ENCODE measurements around the gene RSPO1. TPM values are rescaled to one million over a fixed set of nuclear protein-coding genes. Genes with fewer than 3 reads are reported as not detected.

The RSPO1 gene
- polyA plus RNA-seq, 1 of the 3 experiments (the other 2 are of a cell fraction), result 0.03 TPM

- TF ChIP-seq MXI1 (IDR thresholded peaks at IDR 0.05; ENCODE audit: low read depth, low read length) (no peak), USF2 (IDR thresholded peaks at IDR 0.05; ENCODE audit: borderline replicate concordance, low read depth, low read length) (no peak), GABPA (IDR thresholded peaks at IDR 0.05; ENCODE audit: low read depth) (no peak), ELF1 (IDR thresholded peaks at IDR 0.05) (no peak), EZH2phosphoT487 (IDR thresholded peaks at IDR 0.05; ENCODE audit: borderline replicate concordance, low read depth) (no peak), SMC3 (IDR thresholded peaks at IDR 0.05; ENCODE audit: low read depth, low read length) (no peak), PBX3 (IDR thresholded peaks at IDR 0.05) (no peak), EP300 (IDR thresholded peaks at IDR 0.05; ENCODE audit: borderline replicate concordance in 1 of 2, low read depth in 1 of 2, low read length in 1 of 2) (no peak), FOSL2 (IDR thresholded peaks at IDR 0.05; ENCODE audit: borderline replicate concordance, low read depth) (no peak), RCOR1 (IDR thresholded peaks at IDR 0.05; ENCODE audit: low read length) (no peak), RAD21 (IDR thresholded peaks at IDR 0.05; ENCODE audit: low read length) (no peak), RFX5 (IDR thresholded peaks at IDR 0.05; ENCODE audit: low read length) (no peak), RXRA (IDR thresholded peaks at IDR 0.05; ENCODE audit: borderline replicate concordance, low read depth) (no peak), NFIC (IDR thresholded peaks at IDR 0.05; ENCODE audit: borderline replicate concordance) (no peak)
- TF ChIP-seq, protein P1, sequence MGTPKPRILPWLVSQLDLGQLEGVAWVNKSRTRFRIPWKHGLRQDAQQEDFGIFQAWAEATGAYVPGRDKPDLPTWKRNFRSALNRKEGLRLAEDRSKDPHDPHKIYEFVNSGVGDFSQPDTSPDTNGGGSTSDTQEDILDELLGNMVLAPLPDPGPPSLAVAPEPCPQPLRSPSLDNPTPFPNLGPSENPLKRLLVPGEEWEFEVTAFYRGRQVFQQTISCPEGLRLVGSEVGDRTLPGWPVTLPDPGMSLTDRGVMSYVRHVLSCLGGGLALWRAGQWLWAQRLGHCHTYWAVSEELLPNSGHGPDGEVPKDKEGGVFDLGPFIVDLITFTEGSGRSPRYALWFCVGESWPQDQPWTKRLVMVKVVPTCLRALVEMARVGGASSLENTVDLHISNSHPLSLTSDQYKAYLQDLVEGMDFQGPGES (IDR thresholded peaks at IDR 0.05; ENCODE audit: low read depth, low read length), result no peak
- WGBS (ENCODE audit: low lambda C conversion rate), result 31% methylated on average over 6 of the region's 6 CpGs
- Histone ChIP-seq H3K79me2 (ENCODE audit: insufficient read depth) (no peaks in the 10 kb centered on the region), H2AFZ (ENCODE audit: low read depth) (no peak overlapping the region), H3K27ac (ENCODE audit: low read depth in 2 of 2, low read length in 1 of 2) (no peak overlapping the region), H3F3A (replicated peaks; ENCODE audit: insufficient read depth) (no peaks in the 10 kb centered on the region), H4K20me1 (ENCODE audit: insufficient read depth) (no peaks in the 10 kb centered on the region), H3K4me1 (ENCODE audit: control insufficient read depth in 1 of 2, insufficient read depth in 2 of 2, low read depth in 1 of 2, low read length in 1 of 2) (no peaks in the 10 kb centered on the region), H3K36me3 (replicated peaks in 1 of 2; ENCODE audit: control insufficient read depth in 1 of 2, insufficient read depth in 2 of 2, low read length in 1 of 2) (no peaks in the 10 kb centered on the region), H3K9me2 (no peaks in the 10 kb centered on the region), H3K9me3 (no peaks in the 10 kb centered on the region), H3K4me3 (ENCODE audit: low read depth in 2 of 2, low read length in 1 of 2) (no peak overlapping the region), H3K4me2 (no peak overlapping the region), H3K27me3 (ENCODE audit: insufficient read depth) (peaks cover 31% of the 10 kb centered on the region; the same call in 1 of the 2 replicates), H3K9ac (no peak overlapping the region)
- CTCF ChIA-PET, result interaction anchor here (0.7 to 2.2 kb wide), 3 partner anchors 19 to 61 kb away, joined by 3 to 9 read pairs (median 6); no protein-coding TSS in a partner anchor
- DNase-seq, result no peak
- POLR2A ChIA-PET, result no interaction called here
These were observed 12.6 kb downstream of the RSPO1 start for GRCh38 chr1:37622131-37622530.

DNA sequence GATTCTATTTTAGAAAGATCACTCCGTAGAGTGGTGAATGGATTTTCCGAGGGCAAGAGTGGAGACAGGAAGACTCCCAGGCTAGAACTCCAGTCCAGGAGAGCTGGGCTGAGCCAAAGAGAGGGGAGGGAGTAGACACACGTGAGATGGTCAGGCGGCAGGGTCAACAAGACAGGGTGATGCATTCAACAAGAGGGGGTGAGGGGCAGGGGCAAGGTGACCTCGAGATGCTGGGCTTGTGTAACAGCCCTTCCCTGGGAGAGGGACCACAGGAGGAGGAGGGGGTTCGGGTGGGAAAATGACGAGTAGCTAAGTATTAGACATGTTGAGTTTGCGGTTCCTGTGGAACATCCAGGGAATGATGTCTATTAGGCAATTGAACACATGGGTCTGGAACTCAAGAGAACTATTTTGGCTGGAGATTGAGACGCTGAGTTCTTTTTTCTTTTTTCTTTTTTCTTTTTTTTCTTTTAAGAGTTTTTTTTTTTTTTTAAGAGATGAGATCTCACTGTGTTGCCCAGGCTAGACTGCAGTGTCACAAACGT lies 13.3 kb downstream of the RSPO1 start:
- H3K79me2 ChIP-seq (ENCODE audit: insufficient read depth), result no peaks in the 10 kb centered on the region
- 40% methylated on average over 10 of the region's 10 CpGs for WGBS (ENCODE audit: low lambda C conversion rate)
- TF ChIP-seq NFIC (IDR thresholded peaks at IDR 0.05; ENCODE audit: borderline replicate concordance) (no peak), SIN3A (IDR thresholded peaks at IDR 0.05; ENCODE audit: borderline replicate concordance, low read depth, low read length) (no peak), GABPA (IDR thresholded peaks at IDR 0.05; ENCODE audit: low read depth) (no peak), MAX (IDR thresholded peaks at IDR 0.05; ENCODE audit: low read depth) (no peak), EP300 (IDR thresholded peaks at IDR 0.05; ENCODE audit: borderline replicate concordance in 1 of 2, low read depth in 1 of 2, low read length in 1 of 2) (no peak), FOXJ3 (CRISPR knock-in tag; IDR thresholded peaks at IDR 0.05) (no peak), ZBTB33 (IDR thresholded peaks at IDR 0.05; ENCODE audit: borderline replicate concordance, low read depth) (no peak), NRF1 (IDR thresholded peaks at IDR 0.05; ENCODE audit: low read depth, low read length) (no peak), MEF2A (IDR thresholded peaks at IDR 0.05; ENCODE audit: borderline replicate concordance, low read depth) (no peak), USF2 (IDR thresholded peaks at IDR 0.05; ENCODE audit: borderline replicate concordance, low read depth, low read length) (no peak)
- POLR2A ChIA-PET, result no interaction called here
- no peaks in the 10 kb centered on the region for H3K9me2 ChIP-seq
- no peaks in the 10 kb centered on the region for H3F3A ChIP-seq (replicated peaks; ENCODE audit: insufficient read depth)
- H4K20me1 ChIP-seq (ENCODE audit: insufficient read depth), result no peaks in the 10 kb centered on the region
- H3K4me2 ChIP-seq, result no peak overlapping the region
- no peak for DNase-seq
- no peak overlapping the region for H3K9ac ChIP-seq
- no peaks in the 10 kb centered on the region for H3K36me3 ChIP-seq (replicated peaks in 1 of 2; ENCODE audit: control insufficient read depth in 1 of 2, insufficient read depth in 2 of 2, low read length in 1 of 2)
- no peak overlapping the region for H2AFZ ChIP-seq (ENCODE audit: low read depth)
- H3K9me3 ChIP-seq, result no peaks in the 10 kb centered on the region
- no peak overlapping the region for H3K27ac ChIP-seq (ENCODE audit: low read depth in 2 of 2, low read length in 1 of 2)
- peaks cover 23% of the 10 kb centered on the region; the same call in 1 of the 2 replicates for H3K27me3 ChIP-seq (ENCODE audit: insufficient read depth)
- no peak overlapping the region for H3K4me3 ChIP-seq (ENCODE audit: low read depth in 2 of 2, low read length in 1 of 2)
- no peaks in the 10 kb centered on the region for H3K4me1 ChIP-seq (ENCODE audit: control insufficient read depth in 1 of 2, insufficient read depth in 2 of 2, low read depth in 1 of 2, low read length in 1 of 2)
- CTCF ChIA-PET, result interaction anchor here (0.7 to 2.2 kb wide), 3 partner anchors 18 to 62 kb away, joined by 3 to 9 read pairs (median 6); no protein-coding TSS in a partner anchor
